ENCODE results near the gene GTSF1L.

- TF ChIP-seq, protein P1, sequence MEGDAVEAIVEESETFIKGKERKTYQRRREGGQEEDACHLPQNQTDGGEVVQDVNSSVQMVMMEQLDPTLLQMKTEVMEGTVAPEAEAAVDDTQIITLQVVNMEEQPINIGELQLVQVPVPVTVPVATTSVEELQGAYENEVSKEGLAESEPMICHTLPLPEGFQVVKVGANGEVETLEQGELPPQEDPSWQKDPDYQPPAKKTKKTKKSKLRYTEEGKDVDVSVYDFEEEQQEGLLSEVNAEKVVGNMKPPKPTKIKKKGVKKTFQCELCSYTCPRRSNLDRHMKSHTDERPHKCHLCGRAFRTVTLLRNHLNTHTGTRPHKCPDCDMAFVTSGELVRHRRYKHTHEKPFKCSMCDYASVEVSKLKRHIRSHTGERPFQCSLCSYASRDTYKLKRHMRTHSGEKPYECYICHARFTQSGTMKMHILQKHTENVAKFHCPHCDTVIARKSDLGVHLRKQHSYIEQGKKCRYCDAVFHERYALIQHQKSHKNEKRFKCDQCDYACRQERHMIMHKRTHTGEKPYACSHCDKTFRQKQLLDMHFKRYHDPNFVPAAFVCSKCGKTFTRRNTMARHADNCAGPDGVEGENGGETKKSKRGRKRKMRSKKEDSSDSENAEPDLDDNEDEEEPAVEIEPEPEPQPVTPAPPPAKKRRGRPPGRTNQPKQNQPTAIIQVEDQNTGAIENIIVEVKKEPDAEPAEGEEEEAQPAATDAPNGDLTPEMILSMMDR (IDR thresholded peaks at IDR 0.05): no peak
- no peak for TF ChIP-seq EP300 (IDR thresholded peaks at IDR 0.05; ENCODE audit: low read depth)
Measured at GRCh38 chr20:43737925-43738324, 11.1 kb upstream of the GTSF1L start.

All from transverse colon (tissue), 3 donors.